ENCODE measurements around the gene PPT2. TPM values are rescaled to one million over a fixed set of nuclear protein-coding genes. Genes with fewer than 3 reads are reported as not detected.

The PPT2 gene
- total and polyA plus RNA-seq, 2 experiments from 2014 or later, result 8.9 to 20.6 TPM

DNA sequence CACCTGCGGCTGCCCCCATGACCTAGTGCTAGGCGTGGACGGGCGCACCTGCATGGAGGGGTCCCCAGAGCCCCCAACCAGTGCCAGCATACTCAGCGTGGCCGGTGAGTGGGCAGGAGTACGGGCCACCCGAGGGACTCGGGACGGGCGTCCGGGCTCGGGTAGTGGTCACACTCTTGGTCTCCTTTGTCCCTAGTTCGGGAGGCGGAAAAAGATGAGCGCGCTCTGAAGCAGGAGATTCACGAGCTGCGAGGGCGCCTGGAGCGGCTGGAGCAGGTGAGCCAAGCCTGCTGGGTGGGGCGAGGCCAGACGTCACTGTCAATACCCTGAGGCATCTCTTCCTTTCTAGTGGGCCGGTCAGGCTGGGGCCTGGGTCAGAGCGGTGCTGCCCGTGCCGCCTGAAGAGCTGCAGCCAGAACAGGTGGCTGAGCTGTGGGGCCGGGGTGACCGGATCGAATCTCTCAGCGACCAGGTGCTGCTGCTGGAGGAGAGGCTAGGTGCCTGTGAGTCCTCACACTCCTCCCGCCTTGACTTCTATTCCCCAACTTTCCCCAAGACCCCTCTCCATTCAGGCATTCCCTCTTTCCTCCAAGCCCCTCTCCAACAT, 13.3 kb downstream of the PPT2 start:
- Histone ChIP-seq H3K4me3 (peak overlapping the region; percentile 64), H3K36me3 (ENCODE audit: insufficient read depth) (no peaks in the 10 kb centered on the region; the same call in 1 of the 2 replicates), H3K4me1 (ENCODE audit: insufficient read depth) (peaks cover 12% of the 10 kb centered on the region), H3K4me2 (peak overlapping the region; percentile 89), H3K79me2 (replicated peaks; ENCODE audit: insufficient read depth) (peaks cover 6% of the 10 kb centered on the region; the same call in 1 of the 2 replicates), H3F3A (replicated peaks; ENCODE audit: low read depth) (peaks cover 12% of the 10 kb centered on the region), H3K27me3 (ENCODE audit: insufficient read depth) (no peaks in the 10 kb centered on the region), H4K20me1 (replicated peaks; ENCODE audit: insufficient read depth) (peaks cover 9% of the 10 kb centered on the region; the same call in 1 of the 2 replicates), H2AFZ (no peak overlapping the region), H3K9me2 (ENCODE audit: insufficient read depth) (no peaks in the 10 kb centered on the region), H3K27ac (ENCODE audit: low read depth) (peak overlapping the region; percentile 87)
- Mint-ChIP-seq H3K4me3 (no peak overlapping the region; the same call in 2 of the 3 replicates), H3K9me3 (no peaks in the 10 kb centered on the region), H3K36me3 (ENCODE audit: low read depth) (peaks cover 68% of the 10 kb centered on the region), H3K27me3 (ENCODE audit: insufficient read depth, low read depth, poor library complexity) (peaks cover 10% of the 10 kb centered on the region), H3K27ac (peak overlapping the region; percentile 81), H3K4me1 (peaks cover 20% of the 10 kb centered on the region)
- ATAC-seq, result peak; percentile 53
- DNase-seq (ENCODE audit: low spot score), result peak; percentile 75
- no peak for TF ChIP-seq CREB1 (CRISPR knock-in tag; IDR thresholded peaks at IDR 0.05; ENCODE audit: low read depth)
- no peak for TF ChIP-seq ZNF114 (CRISPR knock-in tag; IDR thresholded peaks at IDR 0.05)
- no peak for TF ChIP-seq EZH2 (IDR thresholded peaks at IDR 0.05; ENCODE audit: low read depth, unreplicated experiment)
- TF ChIP-seq, protein P1, sequence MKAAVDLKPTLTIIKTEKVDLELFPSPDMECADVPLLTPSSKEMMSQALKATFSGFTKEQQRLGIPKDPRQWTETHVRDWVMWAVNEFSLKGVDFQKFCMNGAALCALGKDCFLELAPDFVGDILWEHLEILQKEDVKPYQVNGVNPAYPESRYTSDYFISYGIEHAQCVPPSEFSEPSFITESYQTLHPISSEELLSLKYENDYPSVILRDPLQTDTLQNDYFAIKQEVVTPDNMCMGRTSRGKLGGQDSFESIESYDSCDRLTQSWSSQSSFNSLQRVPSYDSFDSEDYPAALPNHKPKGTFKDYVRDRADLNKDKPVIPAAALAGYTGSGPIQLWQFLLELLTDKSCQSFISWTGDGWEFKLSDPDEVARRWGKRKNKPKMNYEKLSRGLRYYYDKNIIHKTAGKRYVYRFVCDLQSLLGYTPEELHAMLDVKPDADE (IDR thresholded peaks at IDR 0.05), result no peak
- TF ChIP-seq POLR2AphosphoS5 (IDR thresholded peaks at IDR 0.05; ENCODE audit: low read depth), result no peak
- TF ChIP-seq EZH2phosphoT487 (IDR thresholded peaks at IDR 0.05; ENCODE audit: unreplicated experiment), result no peak
- TF ChIP-seq ZNF331 (CRISPR knock-in tag; IDR thresholded peaks at IDR 0.05; ENCODE audit: low read depth), result no peak
- TF ChIP-seq, protein P2, sequence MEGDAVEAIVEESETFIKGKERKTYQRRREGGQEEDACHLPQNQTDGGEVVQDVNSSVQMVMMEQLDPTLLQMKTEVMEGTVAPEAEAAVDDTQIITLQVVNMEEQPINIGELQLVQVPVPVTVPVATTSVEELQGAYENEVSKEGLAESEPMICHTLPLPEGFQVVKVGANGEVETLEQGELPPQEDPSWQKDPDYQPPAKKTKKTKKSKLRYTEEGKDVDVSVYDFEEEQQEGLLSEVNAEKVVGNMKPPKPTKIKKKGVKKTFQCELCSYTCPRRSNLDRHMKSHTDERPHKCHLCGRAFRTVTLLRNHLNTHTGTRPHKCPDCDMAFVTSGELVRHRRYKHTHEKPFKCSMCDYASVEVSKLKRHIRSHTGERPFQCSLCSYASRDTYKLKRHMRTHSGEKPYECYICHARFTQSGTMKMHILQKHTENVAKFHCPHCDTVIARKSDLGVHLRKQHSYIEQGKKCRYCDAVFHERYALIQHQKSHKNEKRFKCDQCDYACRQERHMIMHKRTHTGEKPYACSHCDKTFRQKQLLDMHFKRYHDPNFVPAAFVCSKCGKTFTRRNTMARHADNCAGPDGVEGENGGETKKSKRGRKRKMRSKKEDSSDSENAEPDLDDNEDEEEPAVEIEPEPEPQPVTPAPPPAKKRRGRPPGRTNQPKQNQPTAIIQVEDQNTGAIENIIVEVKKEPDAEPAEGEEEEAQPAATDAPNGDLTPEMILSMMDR (conservative IDR thresholded peaks at IDR 0.05; ENCODE audit: low read depth in 2 of 2), result no peak
- no peak for TF ChIP-seq STAT1 (IDR thresholded peaks at IDR 0.05; ENCODE audit: unreplicated experiment)
- no peak for TF ChIP-seq JUNB (IDR thresholded peaks at IDR 0.05; ENCODE audit: unreplicated experiment)
- no peak for TF ChIP-seq NANOG (IDR thresholded peaks at IDR 0.05; ENCODE audit: borderline replicate concordance)
- TF ChIP-seq, protein P3, sequence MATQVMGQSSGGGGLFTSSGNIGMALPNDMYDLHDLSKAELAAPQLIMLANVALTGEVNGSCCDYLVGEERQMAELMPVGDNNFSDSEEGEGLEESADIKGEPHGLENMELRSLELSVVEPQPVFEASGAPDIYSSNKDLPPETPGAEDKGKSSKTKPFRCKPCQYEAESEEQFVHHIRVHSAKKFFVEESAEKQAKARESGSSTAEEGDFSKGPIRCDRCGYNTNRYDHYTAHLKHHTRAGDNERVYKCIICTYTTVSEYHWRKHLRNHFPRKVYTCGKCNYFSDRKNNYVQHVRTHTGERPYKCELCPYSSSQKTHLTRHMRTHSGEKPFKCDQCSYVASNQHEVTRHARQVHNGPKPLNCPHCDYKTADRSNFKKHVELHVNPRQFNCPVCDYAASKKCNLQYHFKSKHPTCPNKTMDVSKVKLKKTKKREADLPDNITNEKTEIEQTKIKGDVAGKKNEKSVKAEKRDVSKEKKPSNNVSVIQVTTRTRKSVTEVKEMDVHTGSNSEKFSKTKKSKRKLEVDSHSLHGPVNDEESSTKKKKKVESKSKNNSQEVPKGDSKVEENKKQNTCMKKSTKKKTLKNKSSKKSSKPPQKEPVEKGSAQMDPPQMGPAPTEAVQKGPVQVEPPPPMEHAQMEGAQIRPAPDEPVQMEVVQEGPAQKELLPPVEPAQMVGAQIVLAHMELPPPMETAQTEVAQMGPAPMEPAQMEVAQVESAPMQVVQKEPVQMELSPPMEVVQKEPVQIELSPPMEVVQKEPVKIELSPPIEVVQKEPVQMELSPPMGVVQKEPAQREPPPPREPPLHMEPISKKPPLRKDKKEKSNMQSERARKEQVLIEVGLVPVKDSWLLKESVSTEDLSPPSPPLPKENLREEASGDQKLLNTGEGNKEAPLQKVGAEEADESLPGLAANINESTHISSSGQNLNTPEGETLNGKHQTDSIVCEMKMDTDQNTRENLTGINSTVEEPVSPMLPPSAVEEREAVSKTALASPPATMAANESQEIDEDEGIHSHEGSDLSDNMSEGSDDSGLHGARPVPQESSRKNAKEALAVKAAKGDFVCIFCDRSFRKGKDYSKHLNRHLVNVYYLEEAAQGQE (IDR thresholded peaks at IDR 0.05; ENCODE audit: unreplicated experiment), result no peak
- TF ChIP-seq, protein P4, sequence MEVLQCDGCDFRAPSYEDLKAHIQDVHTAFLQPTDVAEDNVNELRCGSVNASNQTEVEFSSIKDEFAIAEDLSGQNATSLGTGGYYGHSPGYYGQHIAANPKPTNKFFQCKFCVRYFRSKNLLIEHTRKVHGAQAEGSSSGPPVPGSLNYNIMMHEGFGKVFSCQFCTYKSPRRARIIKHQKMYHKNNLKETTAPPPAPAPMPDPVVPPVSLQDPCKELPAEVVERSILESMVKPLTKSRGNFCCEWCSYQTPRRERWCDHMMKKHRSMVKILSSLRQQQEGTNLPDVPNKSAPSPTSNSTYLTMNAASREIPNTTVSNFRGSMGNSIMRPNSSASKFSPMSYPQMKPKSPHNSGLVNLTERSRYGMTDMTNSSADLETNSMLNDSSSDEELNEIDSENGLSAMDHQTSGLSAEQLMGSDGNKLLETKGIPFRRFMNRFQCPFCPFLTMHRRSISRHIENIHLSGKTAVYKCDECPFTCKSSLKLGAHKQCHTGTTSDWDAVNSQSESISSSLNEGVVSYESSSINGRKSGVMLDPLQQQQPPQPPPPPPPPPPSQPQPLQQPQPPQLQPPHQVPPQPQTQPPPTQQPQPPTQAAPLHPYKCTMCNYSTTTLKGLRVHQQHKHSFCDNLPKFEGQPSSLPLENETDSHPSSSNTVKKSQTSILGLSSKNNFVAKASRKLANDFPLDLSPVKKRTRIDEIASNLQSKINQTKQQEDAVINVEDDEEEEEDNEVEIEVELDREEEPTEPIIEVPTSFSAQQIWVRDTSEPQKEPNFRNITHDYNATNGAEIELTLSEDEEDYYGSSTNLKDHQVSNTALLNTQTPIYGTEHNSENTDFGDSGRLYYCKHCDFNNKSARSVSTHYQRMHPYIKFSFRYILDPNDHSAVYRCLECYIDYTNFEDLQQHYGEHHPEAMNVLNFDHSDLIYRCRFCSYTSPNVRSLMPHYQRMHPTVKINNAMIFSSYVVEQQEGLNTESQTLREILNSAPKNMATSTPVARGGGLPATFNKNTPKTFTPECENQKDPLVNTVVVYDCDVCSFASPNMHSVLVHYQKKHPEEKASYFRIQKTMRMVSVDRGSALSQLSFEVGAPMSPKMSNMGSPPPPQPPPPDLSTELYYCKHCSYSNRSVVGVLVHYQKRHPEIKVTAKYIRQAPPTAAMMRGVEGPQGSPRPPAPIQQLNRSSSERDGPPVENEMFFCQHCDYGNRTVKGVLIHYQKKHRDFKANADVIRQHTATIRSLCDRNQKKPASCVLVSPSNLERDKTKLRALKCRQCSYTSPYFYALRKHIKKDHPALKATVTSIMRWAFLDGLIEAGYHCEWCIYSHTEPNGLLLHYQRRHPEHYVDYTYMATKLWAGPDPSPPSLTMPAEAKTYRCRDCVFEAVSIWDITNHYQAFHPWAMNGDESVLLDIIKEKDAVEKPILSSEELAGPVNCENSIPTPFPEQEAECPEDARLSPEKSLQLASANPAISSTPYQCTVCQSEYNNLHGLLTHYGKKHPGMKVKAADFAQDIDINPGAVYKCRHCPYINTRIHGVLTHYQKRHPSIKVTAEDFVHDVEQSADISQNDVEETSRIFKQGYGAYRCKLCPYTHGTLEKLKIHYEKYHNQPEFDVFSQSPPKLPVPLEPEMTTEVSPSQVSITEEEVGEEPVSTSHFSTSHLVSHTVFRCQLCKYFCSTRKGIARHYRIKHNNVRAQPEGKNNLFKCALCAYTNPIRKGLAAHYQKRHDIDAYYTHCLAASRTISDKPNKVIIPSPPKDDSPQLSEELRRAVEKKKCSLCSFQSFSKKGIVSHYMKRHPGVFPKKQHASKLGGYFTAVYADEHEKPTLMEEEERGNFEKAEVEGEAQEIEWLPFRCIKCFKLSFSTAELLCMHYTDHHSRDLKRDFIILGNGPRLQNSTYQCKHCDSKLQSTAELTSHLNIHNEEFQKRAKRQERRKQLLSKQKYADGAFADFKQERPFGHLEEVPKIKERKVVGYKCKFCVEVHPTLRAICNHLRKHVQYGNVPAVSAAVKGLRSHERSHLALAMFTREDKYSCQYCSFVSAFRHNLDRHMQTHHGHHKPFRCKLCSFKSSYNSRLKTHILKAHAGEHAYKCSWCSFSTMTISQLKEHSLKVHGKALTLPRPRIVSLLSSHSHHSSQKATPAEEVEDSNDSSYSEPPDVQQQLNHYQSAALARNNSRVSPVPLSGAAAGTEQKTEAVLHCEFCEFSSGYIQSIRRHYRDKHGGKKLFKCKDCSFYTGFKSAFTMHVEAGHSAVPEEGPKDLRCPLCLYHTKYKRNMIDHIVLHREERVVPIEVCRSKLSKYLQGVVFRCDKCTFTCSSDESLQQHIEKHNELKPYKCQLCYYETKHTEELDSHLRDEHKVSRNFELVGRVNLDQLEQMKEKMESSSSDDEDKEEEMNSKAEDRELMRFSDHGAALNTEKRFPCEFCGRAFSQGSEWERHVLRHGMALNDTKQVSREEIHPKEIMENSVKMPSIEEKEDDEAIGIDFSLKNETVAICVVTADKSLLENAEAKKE (CRISPR knock-in tag; IDR thresholded peaks at IDR 0.05), result no peak

All from GM23338 (cell line).